ENCODE measurements around the gene DENND4A. TPM values are rescaled to one million over a fixed set of nuclear protein-coding genes. Genes with fewer than 3 reads are reported as not detected.

DENND4A gene
- total RNA-seq, 1 experiment from 2014 or later = 2.9 TPM

DNA sequence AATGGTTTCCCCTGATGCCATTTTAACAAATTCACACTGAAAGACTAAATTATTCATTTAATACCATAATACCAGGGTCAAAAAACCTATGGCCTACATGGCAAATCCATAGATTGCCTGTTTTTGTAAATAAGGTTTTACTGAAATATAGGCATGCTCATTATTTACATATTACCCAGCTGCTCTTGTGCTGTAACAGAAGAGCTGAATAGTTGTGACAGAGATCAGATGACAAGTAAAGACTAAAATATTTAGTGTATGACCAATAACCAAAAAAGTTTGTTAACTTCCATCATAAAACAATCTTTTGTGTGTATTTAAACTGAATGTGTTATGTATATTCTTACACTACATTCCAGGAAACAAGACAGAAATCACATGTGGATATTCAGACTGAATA lies 60.2 kb downstream of the DENND4A start:
- Histone ChIP-seq H3K36me3 (replicated peaks; ENCODE audit: control insufficient read depth, insufficient read depth, low read length) (no peaks in the 10 kb centered on the region), H3K27me3 (ENCODE audit: control insufficient read depth, insufficient read depth, low read length) (no peaks in the 10 kb centered on the region), H3K4me3 (ENCODE audit: insufficient read depth, low read depth, low read length) (no peak overlapping the region)
- DNase-seq = no peak

GRCh38 chr15:65730549-65731172 lies 61.4 kb downstream of the DENND4A start:
- Histone ChIP-seq H3K36me3 (replicated peaks; ENCODE audit: control insufficient read depth, insufficient read depth, low read length) (no peaks in the 10 kb centered on the region), H3K27me3 (ENCODE audit: control insufficient read depth, insufficient read depth, low read length) (no peaks in the 10 kb centered on the region), H3K4me3 (ENCODE audit: insufficient read depth, low read depth, low read length) (no peak overlapping the region)
- no peak for DNase-seq

- H3K36me3 ChIP-seq (replicated peaks; ENCODE audit: control insufficient read depth, insufficient read depth, low read length) = no peaks in the 10 kb centered on the region
- no peak overlapping the region for H3K4me3 ChIP-seq (ENCODE audit: insufficient read depth, low read depth, low read length)
- no peaks in the 10 kb centered on the region for H3K27me3 ChIP-seq (ENCODE audit: control insufficient read depth, insufficient read depth, low read length)
- DNase-seq = no peak
These were observed 67.5 kb downstream of the DENND4A start for GRCh38 chr15:65724464-65725215.

DNA sequence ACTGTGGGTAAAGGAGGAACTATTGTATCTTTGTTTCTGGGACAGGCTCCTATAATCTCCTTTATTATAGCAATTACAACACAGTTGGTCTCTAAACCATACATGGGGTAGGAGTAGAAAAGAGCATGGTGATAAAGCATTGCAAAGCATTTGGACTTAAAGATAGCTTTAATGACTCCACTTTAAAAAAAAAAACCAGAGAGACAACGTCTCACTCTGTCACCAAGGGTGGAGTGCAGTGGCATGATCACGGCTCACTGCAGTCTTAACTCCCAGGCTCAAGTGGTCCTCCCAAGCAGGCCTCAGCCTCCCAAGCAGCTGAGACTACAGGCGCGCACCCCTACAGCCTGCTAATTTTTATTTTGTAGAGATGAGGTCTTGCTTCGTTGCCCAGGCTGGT lies 68.2 kb downstream of the DENND4A start:
- DNase-seq = no peak
- Histone ChIP-seq H3K36me3 (replicated peaks; ENCODE audit: control insufficient read depth, insufficient read depth, low read length) (no peaks in the 10 kb centered on the region), H3K27me3 (ENCODE audit: control insufficient read depth, insufficient read depth, low read length) (no peaks in the 10 kb centered on the region), H3K4me3 (ENCODE audit: insufficient read depth, low read depth, low read length) (no peak overlapping the region)

DNA sequence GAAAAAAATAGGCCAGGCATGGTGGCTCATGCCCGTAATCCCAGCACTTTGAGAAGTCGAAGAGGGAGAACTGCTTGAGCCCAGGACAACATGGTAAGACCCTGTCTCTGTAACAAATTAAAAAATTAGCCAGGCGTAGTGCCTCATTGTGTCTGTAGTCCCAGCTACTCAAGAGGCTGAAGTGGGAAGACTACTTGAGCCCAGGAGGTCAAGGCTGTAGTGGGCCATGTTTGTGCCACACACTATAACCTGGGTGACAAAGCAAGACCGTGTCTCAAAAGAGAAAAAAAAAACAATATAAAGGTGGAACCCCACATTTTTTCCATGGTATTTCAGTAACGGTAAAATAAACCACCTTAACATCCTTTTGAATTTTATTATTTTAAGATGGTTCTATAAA lies 69.9 kb downstream of the DENND4A start:
- no peaks in the 10 kb centered on the region for H3K36me3 ChIP-seq (replicated peaks; ENCODE audit: control insufficient read depth, insufficient read depth, low read length)
- H3K27me3 ChIP-seq (ENCODE audit: control insufficient read depth, insufficient read depth, low read length) = no peaks in the 10 kb centered on the region
- H3K4me3 ChIP-seq (ENCODE audit: insufficient read depth, low read depth, low read length) = no peak overlapping the region
- no peak for DNase-seq

GRCh38 chr15:65712415-65712814 lies 79.7 kb downstream of the DENND4A start:
- no peak overlapping the region for H3K4me3 ChIP-seq (ENCODE audit: insufficient read depth, low read depth, low read length)
- no peak for DNase-seq
- no peaks in the 10 kb centered on the region for H3K36me3 ChIP-seq (replicated peaks; ENCODE audit: control insufficient read depth, insufficient read depth, low read length)
- no peaks in the 10 kb centered on the region for H3K27me3 ChIP-seq (ENCODE audit: control insufficient read depth, insufficient read depth, low read length)

DNA sequence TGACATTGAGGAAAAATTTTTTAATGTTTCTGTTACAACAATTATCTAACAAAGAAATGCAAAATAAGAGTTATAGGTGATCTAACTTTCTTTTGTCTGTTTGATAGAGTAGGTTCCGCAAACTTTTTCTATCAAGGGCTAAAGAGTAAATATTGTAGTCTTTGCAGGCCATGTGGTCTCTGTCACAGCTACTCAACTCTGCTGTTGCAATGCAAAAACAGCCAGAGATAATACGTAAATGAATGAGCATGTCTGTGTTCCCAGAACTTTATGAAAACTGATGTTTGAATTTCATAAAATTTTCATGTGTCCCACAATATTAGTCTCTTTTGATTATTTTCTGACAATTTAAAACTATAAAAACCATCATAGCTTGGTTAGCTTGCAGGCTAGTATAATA lies 97.0 kb downstream of the DENND4A start:
- H3K36me3 ChIP-seq (replicated peaks; ENCODE audit: control insufficient read depth, insufficient read depth, low read length) = no peaks in the 10 kb centered on the region
- H3K4me3 ChIP-seq (ENCODE audit: insufficient read depth, low read depth, low read length) = no peak overlapping the region
- H3K27me3 ChIP-seq (ENCODE audit: control insufficient read depth, insufficient read depth, low read length) = no peaks in the 10 kb centered on the region
- no peak for DNase-seq

DNA sequence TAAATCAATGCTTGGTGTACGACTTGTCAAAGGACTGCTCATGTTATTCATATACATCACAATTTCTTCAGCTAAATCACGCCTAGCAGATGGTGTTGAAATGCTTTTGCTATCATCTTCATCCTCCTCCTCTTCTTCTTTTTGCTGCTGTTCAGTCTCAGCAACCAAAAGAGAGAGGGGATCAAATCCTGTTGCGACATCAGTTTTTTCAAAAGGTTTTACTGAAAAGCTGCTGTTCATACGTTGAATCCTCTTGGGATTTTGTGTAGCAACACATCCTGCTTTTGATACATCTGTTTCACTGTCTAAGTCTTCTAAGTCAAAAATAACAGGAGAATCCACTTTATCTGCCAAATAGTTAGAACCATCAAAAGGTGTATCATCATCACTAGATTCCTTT lies 101.3 kb downstream of the DENND4A start:
- Histone ChIP-seq H3K4me3 (ENCODE audit: insufficient read depth, low read depth, low read length) (no peak overlapping the region), H3K27me3 (ENCODE audit: control insufficient read depth, insufficient read depth, low read length) (no peaks in the 10 kb centered on the region), H3K36me3 (replicated peaks; ENCODE audit: control insufficient read depth, insufficient read depth, low read length) (no peaks in the 10 kb centered on the region)
- no peak for DNase-seq

- no peaks in the 10 kb centered on the region for H3K27me3 ChIP-seq (ENCODE audit: control insufficient read depth, insufficient read depth, low read length)
- DNase-seq = no peak
- H3K36me3 ChIP-seq (replicated peaks; ENCODE audit: control insufficient read depth, insufficient read depth, low read length) = no peaks in the 10 kb centered on the region
- no peak overlapping the region for H3K4me3 ChIP-seq (ENCODE audit: insufficient read depth, low read depth, low read length)
These were observed 101.9 kb downstream of the DENND4A start for GRCh38 chr15:65690173-65690572.

DNA sequence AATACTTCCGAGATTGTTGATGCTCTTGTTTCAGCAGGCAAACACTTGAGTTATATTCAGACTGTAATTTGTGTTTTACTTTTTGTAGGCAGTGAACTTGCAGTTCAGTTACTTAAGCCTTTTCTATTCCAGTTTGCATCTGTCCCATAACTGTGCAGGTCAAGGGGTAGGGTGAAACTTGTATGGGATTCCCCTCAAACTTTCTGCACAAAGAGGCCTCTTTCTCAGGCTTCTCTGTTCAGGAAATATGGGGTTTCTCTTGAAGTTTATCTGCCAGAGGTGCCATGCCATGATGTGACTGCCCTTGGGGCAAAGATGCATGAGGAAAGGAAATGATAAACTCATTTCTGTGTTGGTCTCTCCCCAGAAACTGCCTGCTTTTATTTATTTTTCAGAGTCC lies 103.6 kb downstream of the DENND4A start:
- DNase-seq = no peak
- Histone ChIP-seq H3K4me3 (ENCODE audit: insufficient read depth, low read depth, low read length) (no peak overlapping the region), H3K36me3 (replicated peaks; ENCODE audit: control insufficient read depth, insufficient read depth, low read length) (no peaks in the 10 kb centered on the region), H3K27me3 (ENCODE audit: control insufficient read depth, insufficient read depth, low read length) (no peaks in the 10 kb centered on the region)

- no peaks in the 10 kb centered on the region for H3K27me3 ChIP-seq (ENCODE audit: control insufficient read depth, insufficient read depth, low read length)
- no peak overlapping the region for H3K4me3 ChIP-seq (ENCODE audit: insufficient read depth, low read depth, low read length)
- DNase-seq = no peak
- no peaks in the 10 kb centered on the region for H3K36me3 ChIP-seq (replicated peaks; ENCODE audit: control insufficient read depth, insufficient read depth, low read length)
These were observed 109.6 kb downstream of the DENND4A start for GRCh38 chr15:65682404-65682911.

DNA sequence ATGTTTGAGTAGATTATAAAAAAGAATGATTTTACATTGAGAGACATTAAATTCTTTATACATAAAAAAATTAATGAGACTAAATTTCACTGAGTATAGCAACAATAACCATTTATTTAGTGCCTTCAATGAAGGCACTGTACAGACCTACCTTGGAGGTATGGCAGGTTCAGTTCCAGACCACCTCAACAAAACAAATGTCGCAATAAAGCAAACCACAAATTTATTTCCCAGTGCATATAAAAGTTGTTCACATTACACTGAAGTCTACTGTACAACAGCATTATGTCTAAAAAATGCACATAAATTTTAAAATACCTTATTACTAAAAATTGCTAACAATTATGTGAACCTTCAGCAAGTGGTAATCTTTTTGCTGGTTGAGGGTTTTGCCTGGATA lies 111.5 kb downstream of the DENND4A start:
- DNase-seq = no peak
- Histone ChIP-seq H3K4me3 (ENCODE audit: insufficient read depth, low read depth, low read length) (no peak overlapping the region), H3K36me3 (replicated peaks; ENCODE audit: control insufficient read depth, insufficient read depth, low read length) (no peaks in the 10 kb centered on the region), H3K27me3 (ENCODE audit: control insufficient read depth, insufficient read depth, low read length) (no peaks in the 10 kb centered on the region)

- Histone ChIP-seq H3K36me3 (replicated peaks; ENCODE audit: control insufficient read depth, insufficient read depth, low read length) (no peaks in the 10 kb centered on the region), H3K27me3 (ENCODE audit: control insufficient read depth, insufficient read depth, low read length) (no peaks in the 10 kb centered on the region), H3K4me3 (ENCODE audit: insufficient read depth, low read depth, low read length) (no peak overlapping the region)
- DNase-seq = no peak
These were observed 116.0 kb downstream of the DENND4A start for GRCh38 chr15:65676123-65676522.

GRCh38 chr15:65675551-65675950 lies 116.5 kb downstream of the DENND4A start:
- H3K27me3 ChIP-seq (ENCODE audit: control insufficient read depth, insufficient read depth, low read length) = no peaks in the 10 kb centered on the region
- DNase-seq = no peak
- H3K36me3 ChIP-seq (replicated peaks; ENCODE audit: control insufficient read depth, insufficient read depth, low read length) = no peaks in the 10 kb centered on the region
- no peak overlapping the region for H3K4me3 ChIP-seq (ENCODE audit: insufficient read depth, low read depth, low read length)

- H3K27me3 ChIP-seq (ENCODE audit: control insufficient read depth, insufficient read depth, low read length) = no peaks in the 10 kb centered on the region
- no peak overlapping the region for H3K4me3 ChIP-seq (ENCODE audit: insufficient read depth, low read depth, low read length)
- H3K36me3 ChIP-seq (replicated peaks; ENCODE audit: control insufficient read depth, insufficient read depth, low read length) = no peaks in the 10 kb centered on the region
- no peak for DNase-seq
These were observed 125.8 kb downstream of the DENND4A start for GRCh38 chr15:65666257-65666656.
